K562 (cell line): ENCODE data around the gene CEP128. TPM values are rescaled to one million over a fixed set of nuclear protein-coding genes. Genes with fewer than 3 reads are reported as not detected.

Source experiments
- ATAC-seq: fragments of 200-7000 bp; cut with Tn5 transposase; 3 replicates; pipeline ENCODE4 v1.9.1; 2020; ENCODE audit warnings: moderate library complexity
- BruUV-seq: library from RNA; stranded (reverse); fragments of 400-500 nt; replicated peaks from 2 replicates; lab custom pipeline; 2021; lab: Mats Ljungman, UMichigan
- CTCF ChIA-PET: fragments of 300-600 bp; formaldehyde crosslinking; extraction: SDS; loops from one replicate; lab custom pipeline; 2021; ENCODE audit warnings: low intra/inter-chr PET ratio; lab: Yijun Ruan, JAX
- POLR2A ChIA-PET: fragments of 300-600, 350-650 bp; sonication (Branson Sonifier 250); formaldehyde crosslinking; extraction: SDS; loops from one replicate; lab custom pipeline; 2021; ENCODE audit warnings: antibody characterized with exemption, inconsistent platforms; lab: Yijun Ruan, JAX
- DNase-seq, 4 experiments: peaks; one replicate each; pipeline versions ENCODE4 v3.0.0 to v3.0.0-alpha.2; 2011 to 2018; ENCODE audit warnings: low spot score in 3 of 4, mixed read lengths in 3 of 4; ENCODE audit errors: extremely low read depth in 1 of 4
- FAIRE-seq: peaks from 2 replicates; lab custom pipeline; 2011; peaks lifted over from hg19 to GRCh38; lab: Jason Lieb, UNC
- H2AFZ ChIP-seq: 2 replicates; pipeline ENCODE4 v1.6.0; 2011; ENCODE audit warnings: low read depth, low read length, control low read depth, inconsistent platforms
- H3K27ac ChIP-seq: fragments of 200-600 bp; 3 replicates; pipeline ENCODE4 v1.8.0; 2011; ENCODE audit warnings: low read depth, mild to moderate bottlenecking, control low read depth, inconsistent platforms, low read length, moderate library complexity, mixed read lengths; ENCODE audit errors: extremely low read depth
- H3K27me3 ChIP-seq, 2 experiments: fragments of 300-600 bp in 1 of 2; 2 replicates in 1 of 2; 3 replicates in 1 of 2; pipeline versions ENCODE4 v1.6.0 to v1.8.0; 2011; ENCODE audit warnings: inconsistent platforms in 2 of 2, low read length in 2 of 2, mild to moderate bottlenecking in 1 of 2, mixed read lengths in 1 of 2, moderate library complexity in 1 of 2; ENCODE audit not compliant: control insufficient read depth in 2 of 2, insufficient read depth in 2 of 2
- H3K36me3 ChIP-seq: fragments of 300-600 bp; 3 replicates; pipeline ENCODE4 v1.8.0; 2011; ENCODE audit warnings: mild to moderate bottlenecking, low read length, inconsistent platforms; ENCODE audit not compliant: control insufficient read depth, insufficient read depth
- H3K4me1 ChIP-seq, 2 experiments: fragments of 200-600 bp in 1 of 2; replicated peaks in 1 of 2; 2 replicates in 1 of 2; 3 replicates in 1 of 2; pipeline versions ENCODE4 v1.5.1 to v1.8.0; 2011; ENCODE audit warnings: inconsistent platforms in 2 of 2, low read length in 2 of 2, mild to moderate bottlenecking in 1 of 2, mixed read lengths in 1 of 2, moderate library complexity in 1 of 2; ENCODE audit not compliant: control insufficient read depth in 2 of 2, insufficient read depth in 2 of 2
- H3K4me2 ChIP-seq: 2 replicates; pipeline ENCODE4 v1.6.1; 2011; ENCODE audit warnings: low read length, control low read depth, inconsistent platforms, mixed read lengths; ENCODE audit not compliant: insufficient read depth
- H3K4me3 ChIP-seq: fragments of 200-600 bp; sonication (generic), shearing (Covaris generic); 2 replicates; pipeline ENCODE4 v1.5.1; 2016; ENCODE audit warnings: control low read depth, inconsistent platforms
- H3K79me2 ChIP-seq: fragments of 200-600 bp; 3 replicates; pipeline ENCODE4 v1.8.0; 2011; ENCODE audit warnings: low read length, inconsistent platforms; ENCODE audit not compliant: control insufficient read depth, insufficient read depth
- H3K9ac ChIP-seq, 2 experiments: 2 replicates each; pipeline versions ENCODE4 v1.6.0 to v1.6.1; 2011; ENCODE audit warnings: low read depth in 2 of 2, low read length in 2 of 2, control low read depth in 1 of 2, inconsistent platforms in 1 of 2, mild to moderate bottlenecking in 1 of 2, mixed read lengths in 1 of 2; ENCODE audit not compliant: insufficient read depth in 1 of 2
- H3K9me1 ChIP-seq: one replicate; pipeline ENCODE4 v1.6.0; 2011; ENCODE audit warnings: inconsistent platforms, mild to moderate bottlenecking, low read length, moderate library complexity; ENCODE audit not compliant: control insufficient read depth, insufficient read depth
- H3K9me3 ChIP-seq: replicated peaks from 2 replicates; pipeline ENCODE4 v1.5.1; 2011; ENCODE audit warnings: low read depth, low read length, inconsistent platforms; ENCODE audit not compliant: control insufficient read depth, insufficient read depth
- H4K20me1 ChIP-seq: replicated peaks from 2 replicates; pipeline ENCODE4 v1.6.1; 2011; ENCODE audit warnings: low read length, inconsistent platforms, mixed read lengths; ENCODE audit not compliant: control insufficient read depth, insufficient read depth
- ATF6 ChIP-seq: sonication (generic); formaldehyde crosslinking; IDR thresholded peaks from 2 replicates; pipeline ENCODE4 v1.4.0; 2020; ENCODE audit warnings: mild to moderate bottlenecking, missing genetic modification reagents
- ILK ChIP-seq: fragments of 450-650 bp; IDR thresholded peaks from 2 replicates; pipeline ENCODE4 v1.6.1; 2016; ENCODE audit warnings: missing genetic modification characterization, low read depth, mild to moderate bottlenecking, missing compliant biosample characterization, moderate library complexity, borderline replicate concordance
- NCOA2 ChIP-seq, 2 experiments: fragments of 450-650 bp; IDR thresholded peaks; 2 replicates each; pipeline ENCODE4 v1.6.1; 2018; ENCODE audit warnings: mild to moderate bottlenecking in 2 of 2, moderate library complexity in 1 of 2; ENCODE audit not compliant: partially characterized antibody in 2 of 2
- NR2C2 ChIP-seq, 2 experiments: fragments of 200-800 bp in 1 of 2; sonication (Bioruptor generic) in 1 of 2; sonication (generic) in 1 of 2; formaldehyde crosslinking in 1 of 2; IDR thresholded peaks; 2 replicates each; pipeline versions ENCODE4 v1.6.1 to v1.8.0; 2016 to 2022; ENCODE audit warnings: mild to moderate bottlenecking in 1 of 2, missing compliant biosample characterization in 1 of 2, missing genetic modification characterization in 1 of 2, missing genetic modification reagents in 1 of 2
- PTBP1 ChIP-seq: fragments of 200-400 bp; formaldehyde crosslinking; IDR thresholded peaks from 2 replicates; pipeline ENCODE4 v1.6.1; 2017; ENCODE audit warnings: low read depth, low read length
- RHOXF2B ChIP-seq: fragments of 250-450 bp; sonication (Bioruptor Pico); conservative IDR thresholded peaks from 2 replicates; pipeline ENCODE4 v1.5.1; 2021
- SIN3B ChIP-seq: fragments of 450-650 bp; IDR thresholded peaks from 2 replicates; pipeline ENCODE4 v1.6.1; 2017; ENCODE audit warnings: low read depth, mild to moderate bottlenecking, moderate library complexity
- TEAD2 ChIP-seq: fragments of 450-650 bp; IDR thresholded peaks from 2 replicates; pipeline ENCODE4 v1.6.1; 2016; ENCODE audit warnings: missing genetic modification characterization, control low read depth, missing compliant biosample characterization
- ZNF316 ChIP-seq: fragments of 450-650 bp; IDR thresholded peaks from 2 replicates; pipeline ENCODE4 v1.6.1; 2016
- ZNF408 ChIP-seq: fragments of 250-450 bp; sonication (Bioruptor Pico); IDR thresholded peaks from 2 replicates; pipeline ENCODE4 v1.4.0; 2020; ENCODE audit warnings: low read depth, mild to moderate bottlenecking, moderate library complexity
- ZSCAN29 ChIP-seq: fragments of 450-650 bp; IDR thresholded peaks from 2 replicates; pipeline ENCODE4 v1.6.1; 2017
- ZSCAN32 ChIP-seq: fragments of 450-650 bp; formaldehyde crosslinking; IDR thresholded peaks from 2 replicates; pipeline ENCODE4 v1.4.0; 2020; ENCODE audit warnings: mild to moderate bottlenecking, moderate library complexity
- WGBS: fragments of 100-300 bp; shearing (Covaris generic); methylation state at CpG from one replicate; pipeline ENCODE4 v1.1.6; 2016; ENCODE audit warnings: low coverage, mixed read lengths; ENCODE audit not compliant: insufficient coverage; ENCODE audit errors: missing lambda C conversion rate; 5-methylcytosine and 5-hydroxymethylcytosine counted together
- in situ Hi-C: fragments of 300-500 bp; cut with MboI; formaldehyde crosslinking; loops from 4 replicates; pipeline ENCODE4 v1.15.0; 2018; ENCODE audit warnings: inconsistent platforms, mixed read lengths
- intact Hi-C: fragments of 100-400 bp; cut with micrococcal nuclease; formaldehyde crosslinking; loops from 2 replicates; pipeline ENCODE4 v1.14.2; 2022
- polyA plus RNA-seq, 8 experiments: library from polyadenylated mRNA; depleted of rRNA in 4 of 8; stranded (reverse) in 5 of 8; unstranded in 3 of 8; fragments of >200 nt; fragmentation: Nextera tagmentation in 2 of 8; fragmentation: Illumina TruSeq in 1 of 8; extraction: Ambion mirVana in 2 of 8; extraction: Trizol in 1 of 8; gene quantifications; 2 replicates each; pipeline versions ENCODE4 v1.2.1 to v1.2.3, GENCODE V29; 2011 to 2014; ENCODE audit warnings: inconsistent platforms in 1 of 8, missing spikeins in 1 of 8
- total RNA-seq, 7 experiments: library from RNA; depleted of rRNA in 6 of 7; stranded (reverse); fragments of >200 nt in 6 of 7; fragmentation: Illumina TruSeq in 2 of 7; extraction: Trizol in 2 of 7; gene quantifications; 2 replicates each; pipeline versions ENCODE4 v1.2.1 to v1.2.3, GENCODE V29; 2011 to 2021; ENCODE audit warnings: low replicate concordance in 1 of 7
- TF ChIP-seq, protein P1 (sequence below): fragments of 450-650 bp; conservative IDR thresholded peaks from 2 replicates; pipeline ENCODE4 v1.6.1; 2016; ENCODE audit warnings: missing genetic modification characterization, low read depth, mild to moderate bottlenecking, missing compliant biosample characterization, moderate library complexity

The CEP128 gene
- total and polyA plus RNA-seq, 9 of the 15 experiments (the other 6 are each of a cell fraction or from before 2014, with no cell fraction given): 2.3 to 9.2 (median 4.6) TPM

GRCh38 chr14:80522936-80523335, 418.6 kb downstream of the CEP128 start:
- in situ Hi-C loops (no loop called here), intact Hi-C loops (no loop called here)
- no peak overlapping the region for H3K27ac ChIP-seq
- H3K36me3 ChIP-seq: no peaks in the 10 kb centered on the region
- H3K4me3 ChIP-seq: no peak overlapping the region
- no peaks in the 10 kb centered on the region for H3K9me3 ChIP-seq
- POLR2A ChIA-PET: no interaction called here
- no TSS peak for BruUV-seq
- H3K79me2 ChIP-seq: no peaks in the 10 kb centered on the region
- H3K9ac ChIP-seq: no peak overlapping the region
- DNase-seq (no peak), ATAC-seq (no peak), FAIRE-seq (no peak)
- H2AFZ ChIP-seq: no peak overlapping the region
- no peaks in the 10 kb centered on the region for H3K27me3 ChIP-seq
- no peaks in the 10 kb centered on the region for H4K20me1 ChIP-seq
- no peaks in the 10 kb centered on the region for H3K4me1 ChIP-seq
- CTCF ChIA-PET: no interaction called here
- no peak overlapping the region for H3K4me2 ChIP-seq
- TF ChIP-seq ZNF408 (no peak), NR2C2 (CRISPR knock-in tag; IDR thresholded peaks at IDR 0.05) (no peak), NR2C2 (tag; IDR thresholded peaks at IDR 0.05) (no peak), NCOA2 (IDR thresholded peaks at IDR 0.05; ENCODE audit: partially characterized antibody in 2 of 2) (no peak), PTBP1 (no peak), RHOXF2B (CRISPR knock-in tag) (no peak), ZNF316 (no peak)
- TF ChIP-seq, all 486 proteins: peak for 0
- no peaks in the 10 kb centered on the region for H3K9me1 ChIP-seq

- FAIRE-seq (no peak), ATAC-seq (no peak), DNase-seq (no peak)
- H3K9me3 ChIP-seq: no peaks in the 10 kb centered on the region
- POLR2A ChIA-PET: no interaction called here
- no TSS peak for BruUV-seq
- 10% methylated on average over 1 of the region's 1 CpG for WGBS
- H3K79me2 ChIP-seq: no peaks in the 10 kb centered on the region
- H3K27me3 ChIP-seq: no peaks in the 10 kb centered on the region
- TF ChIP-seq ILK (tag) (no peak), ZSCAN29 (no peak), ATF6 (CRISPR knock-in tag) (no peak), ZSCAN32 (no peak), TEAD2 (tag) (no peak), SIN3B (no peak)
- TF ChIP-seq, protein P1, sequence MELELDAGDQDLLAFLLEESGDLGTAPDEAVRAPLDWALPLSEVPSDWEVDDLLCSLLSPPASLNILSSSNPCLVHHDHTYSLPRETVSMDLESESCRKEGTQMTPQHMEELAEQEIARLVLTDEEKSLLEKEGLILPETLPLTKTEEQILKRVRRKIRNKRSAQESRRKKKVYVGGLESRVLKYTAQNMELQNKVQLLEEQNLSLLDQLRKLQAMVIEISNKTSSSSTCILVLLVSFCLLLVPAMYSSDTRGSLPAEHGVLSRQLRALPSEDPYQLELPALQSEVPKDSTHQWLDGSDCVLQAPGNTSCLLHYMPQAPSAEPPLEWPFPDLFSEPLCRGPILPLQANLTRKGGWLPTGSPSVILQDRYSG (tag): no peak
- H2AFZ ChIP-seq: no peak overlapping the region
- H3K9me1 ChIP-seq: no peaks in the 10 kb centered on the region
- no peaks in the 10 kb centered on the region for H3K4me1 ChIP-seq
- in situ Hi-C loops: no loop called here
- H3K4me3 ChIP-seq: no peak overlapping the region
- no peak overlapping the region for H3K4me2 ChIP-seq
- H3K27ac ChIP-seq: no peak overlapping the region
- H4K20me1 ChIP-seq: no peaks in the 10 kb centered on the region
- no peaks in the 10 kb centered on the region for H3K36me3 ChIP-seq
- intact Hi-C loops: no loop called here
- H3K9ac ChIP-seq: no peak overlapping the region
- CTCF ChIA-PET: no interaction called here
Observed at GRCh38 chr14:80522411-80522810, 419.1 kb downstream of the CEP128 start.
